Measurements from ENCODE around the gene FOXN3.

Gene FOXN3

DNA sequence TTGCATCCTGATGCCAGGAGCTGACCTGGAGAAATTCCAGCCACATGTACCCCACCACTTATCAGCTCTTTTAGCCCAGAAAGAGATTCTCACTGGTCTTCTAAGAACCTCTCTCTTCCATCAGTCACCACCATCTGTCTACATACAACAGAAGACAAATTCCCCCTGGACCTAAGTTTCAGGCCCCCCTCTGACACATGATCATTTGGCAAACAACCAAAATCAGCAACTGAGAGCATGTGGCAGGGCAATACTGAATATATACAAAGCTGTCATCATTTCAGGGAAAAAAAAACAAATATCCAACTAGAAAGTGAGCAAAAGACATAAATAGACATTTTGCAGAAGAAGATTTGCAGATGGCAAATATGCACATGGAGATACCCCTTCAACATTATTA is 180.2 kb downstream of the FOXN3 start:
- TF ChIP-seq, protein P1, sequence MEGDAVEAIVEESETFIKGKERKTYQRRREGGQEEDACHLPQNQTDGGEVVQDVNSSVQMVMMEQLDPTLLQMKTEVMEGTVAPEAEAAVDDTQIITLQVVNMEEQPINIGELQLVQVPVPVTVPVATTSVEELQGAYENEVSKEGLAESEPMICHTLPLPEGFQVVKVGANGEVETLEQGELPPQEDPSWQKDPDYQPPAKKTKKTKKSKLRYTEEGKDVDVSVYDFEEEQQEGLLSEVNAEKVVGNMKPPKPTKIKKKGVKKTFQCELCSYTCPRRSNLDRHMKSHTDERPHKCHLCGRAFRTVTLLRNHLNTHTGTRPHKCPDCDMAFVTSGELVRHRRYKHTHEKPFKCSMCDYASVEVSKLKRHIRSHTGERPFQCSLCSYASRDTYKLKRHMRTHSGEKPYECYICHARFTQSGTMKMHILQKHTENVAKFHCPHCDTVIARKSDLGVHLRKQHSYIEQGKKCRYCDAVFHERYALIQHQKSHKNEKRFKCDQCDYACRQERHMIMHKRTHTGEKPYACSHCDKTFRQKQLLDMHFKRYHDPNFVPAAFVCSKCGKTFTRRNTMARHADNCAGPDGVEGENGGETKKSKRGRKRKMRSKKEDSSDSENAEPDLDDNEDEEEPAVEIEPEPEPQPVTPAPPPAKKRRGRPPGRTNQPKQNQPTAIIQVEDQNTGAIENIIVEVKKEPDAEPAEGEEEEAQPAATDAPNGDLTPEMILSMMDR (IDR thresholded peaks at IDR 0.05; ENCODE audit: extremely low read depth, missing control alignments), result no peak

DNA sequence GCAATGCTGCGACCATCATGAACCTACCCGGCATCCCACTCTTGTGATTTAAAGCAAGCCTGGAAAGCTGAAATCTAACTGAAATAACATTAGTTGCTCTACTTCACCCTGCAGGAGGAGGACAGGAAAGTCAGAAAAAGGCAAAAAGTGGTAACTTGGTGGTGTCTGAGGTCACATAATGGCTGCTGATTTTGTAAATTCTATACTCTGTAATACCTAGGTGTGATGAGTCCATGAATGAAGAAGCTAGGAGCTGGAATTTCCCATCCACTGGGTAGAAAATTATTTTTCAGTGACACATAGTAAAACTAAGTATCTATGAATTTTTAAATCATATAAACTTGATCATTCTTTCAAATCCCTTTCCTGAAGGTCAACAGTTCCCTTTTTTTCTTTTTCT is 183.8 kb downstream of the FOXN3 start:
- DNase-seq (ENCODE audit: low spot score), result no peak
- TF ChIP-seq, protein P1 (IDR thresholded peaks at IDR 0.05; ENCODE audit: extremely low read depth, missing control alignments), result no peak

More for the DNA sequence above, 180.2 kb downstream of the FOXN3 start:
- no peak for DNase-seq (ENCODE audit: low spot score)

DNA sequence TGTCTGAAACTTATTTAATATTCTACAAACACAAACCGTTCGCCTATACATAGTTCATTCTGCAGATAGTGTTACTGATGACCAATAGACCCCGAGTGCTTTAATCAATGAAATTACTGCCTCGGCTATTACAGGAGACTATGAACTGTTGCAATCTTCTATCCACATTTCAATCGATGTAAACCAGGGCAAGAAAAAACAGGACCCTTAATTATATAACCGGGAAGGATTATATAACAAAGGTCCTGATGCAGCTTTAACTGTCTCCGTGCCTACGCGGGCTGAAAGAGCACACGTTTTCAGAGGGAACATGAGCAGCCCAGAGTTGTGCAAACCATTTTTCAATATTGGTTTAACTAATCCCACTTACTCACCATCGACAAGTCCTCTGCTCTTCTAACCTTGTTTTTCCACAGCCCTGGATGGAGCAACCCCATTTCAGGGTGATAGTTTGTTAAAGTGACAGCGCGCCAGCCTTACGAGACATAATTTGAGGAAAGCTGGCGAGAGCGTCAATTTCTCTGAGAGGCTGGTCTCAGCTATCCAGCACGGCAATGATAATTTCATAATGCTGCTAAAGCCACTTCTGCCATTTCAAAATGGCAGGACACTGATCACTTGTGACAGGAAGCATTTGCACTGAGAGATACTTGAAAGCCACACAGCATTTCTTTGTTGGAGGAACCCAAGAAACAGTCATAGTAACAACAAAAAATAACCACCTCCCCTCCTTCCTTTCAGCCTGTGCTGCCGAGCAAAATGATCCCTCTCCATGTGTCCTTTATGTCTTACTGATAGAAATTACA is 184.6 kb downstream of the FOXN3 start:
- DNase-seq (ENCODE audit: low spot score), result no peak
- TF ChIP-seq, protein P1 (IDR thresholded peaks at IDR 0.05; ENCODE audit: extremely low read depth, missing control alignments), result no peak

DNA sequence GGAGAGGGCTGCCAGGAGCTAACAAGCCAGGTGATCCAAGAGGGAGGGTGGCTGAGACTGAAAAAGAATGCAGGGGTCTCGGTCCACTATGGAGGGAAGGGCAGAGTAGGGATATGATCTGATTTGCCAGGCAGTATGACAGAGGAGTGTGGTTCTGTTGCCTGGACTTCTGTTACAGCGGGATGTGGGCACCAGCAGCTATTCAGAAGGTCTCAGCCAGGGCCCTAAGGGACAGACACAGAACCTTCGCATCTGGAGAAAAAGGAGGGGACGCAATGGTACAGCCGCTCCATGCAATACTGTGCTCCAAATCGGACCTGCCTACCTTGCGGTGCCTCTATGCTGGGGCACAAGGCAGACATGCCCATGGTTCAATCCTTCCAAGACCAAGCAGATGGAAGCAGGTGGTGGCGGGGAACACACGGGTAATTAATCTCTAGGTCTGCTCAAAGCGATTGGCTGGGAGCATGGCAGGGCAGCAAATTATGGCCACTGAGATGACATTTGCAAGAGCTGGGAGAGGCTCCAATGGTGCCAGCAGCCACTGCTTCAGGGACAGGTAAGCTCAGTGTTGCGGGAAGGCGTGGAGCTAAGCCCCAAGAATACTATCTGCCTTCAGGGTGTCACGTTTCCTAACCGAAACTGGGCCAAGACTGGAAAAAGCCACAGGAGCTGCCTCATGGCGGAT is 185.5 kb downstream of the FOXN3 start:
- DNase-seq (ENCODE audit: low spot score), result no peak
- TF ChIP-seq, protein P1 (IDR thresholded peaks at IDR 0.05; ENCODE audit: extremely low read depth, missing control alignments), result no peak

DNA sequence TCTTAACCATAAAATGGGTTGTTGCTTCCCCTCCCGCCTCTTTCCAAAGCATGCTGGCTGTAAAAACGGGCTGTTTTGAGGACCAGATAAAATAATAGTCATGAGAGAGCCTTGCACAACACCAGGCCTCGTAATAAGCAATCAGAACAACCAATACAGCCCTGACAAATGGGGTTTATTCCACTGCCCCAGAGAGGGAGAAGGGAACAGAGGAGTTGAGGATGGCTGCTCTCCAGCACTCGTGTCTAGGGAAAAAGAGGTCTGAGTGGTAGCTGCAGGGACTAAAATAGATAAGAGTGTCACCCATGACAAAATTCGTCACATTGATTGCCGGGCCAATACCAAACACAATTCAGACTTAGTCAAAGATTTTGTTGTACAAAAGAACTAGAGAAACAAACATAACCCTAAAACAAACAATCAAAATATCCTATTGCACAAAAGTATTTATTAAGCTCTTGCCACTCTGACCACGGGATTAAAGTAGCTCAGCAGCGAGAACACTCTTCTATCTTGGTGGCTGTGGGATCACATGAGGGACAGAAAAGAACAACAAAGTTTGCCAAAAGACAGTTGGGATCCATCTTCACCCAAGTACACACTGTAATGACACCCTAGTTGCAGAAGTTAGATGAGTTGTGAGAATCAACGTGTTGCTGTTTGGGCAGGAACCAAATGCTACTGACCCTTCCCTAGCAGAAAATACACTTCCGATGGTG is 188.0 kb downstream of the FOXN3 start:
- DNase-seq (ENCODE audit: low spot score), result no peak
- TF ChIP-seq, protein P1 (IDR thresholded peaks at IDR 0.05; ENCODE audit: extremely low read depth, missing control alignments), result no peak

DNA sequence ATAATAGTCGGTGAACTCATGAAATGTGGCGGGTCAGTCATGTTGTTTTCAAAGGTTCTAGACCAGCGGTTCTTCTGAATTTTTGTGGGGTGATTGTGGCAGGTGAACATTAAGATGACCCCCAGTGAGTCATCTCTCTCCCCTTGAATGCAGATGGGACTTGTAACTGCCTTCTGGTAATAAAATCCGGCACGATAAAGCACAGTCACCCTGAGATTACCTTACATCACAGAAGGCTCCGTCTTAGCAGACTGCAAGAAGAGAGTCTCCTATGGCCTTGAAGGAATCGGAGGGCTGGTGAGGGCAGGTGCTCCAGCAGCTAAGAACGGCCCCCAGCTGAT is 189.6 kb downstream of the FOXN3 start:
- no peak for DNase-seq (ENCODE audit: low spot score)
- TF ChIP-seq, protein P1 (IDR thresholded peaks at IDR 0.05; ENCODE audit: extremely low read depth, missing control alignments), result no peak
